Germinal center (tissue), 1 donor: Measurements from ENCODE around the gene AGBL4.
"Not testable (repeated sequence)": the region's sequence is repeated elsewhere in the genome, so short reads cannot be mapped to it uniquely, and the experiment has no call there.

ENCODE experiments used
- DNase-seq: peaks from one replicate; pipeline ENCODE4 v3.0.0; 2012; ENCODE audit warnings: mixed read lengths, low spot score

Gene AGBL4

DNA sequence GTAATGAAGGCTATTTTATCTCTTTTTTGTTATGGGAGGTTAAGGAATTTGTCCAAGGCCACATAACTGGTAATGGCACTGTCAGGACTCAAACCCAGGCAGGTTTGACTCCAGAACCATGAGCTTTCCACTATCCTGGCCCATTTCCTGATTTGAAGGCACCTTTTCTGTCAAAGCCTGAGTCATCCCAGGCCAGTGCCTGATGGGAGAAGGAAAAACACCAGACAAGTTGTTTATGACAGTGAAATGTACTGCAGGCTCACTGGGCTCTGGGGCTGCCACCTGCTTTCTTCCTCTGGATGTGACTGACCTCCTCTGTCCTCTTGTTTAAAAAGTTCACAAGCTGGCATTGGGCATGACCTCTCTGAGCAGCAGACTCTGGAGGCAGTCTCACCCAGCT is 1479.9 kb downstream of the AGBL4 start:
- no peak for DNase-seq

GRCh38 chr1:48540587-48540986 is 1483.2 kb downstream of the AGBL4 start:
- no peak for DNase-seq

DNA sequence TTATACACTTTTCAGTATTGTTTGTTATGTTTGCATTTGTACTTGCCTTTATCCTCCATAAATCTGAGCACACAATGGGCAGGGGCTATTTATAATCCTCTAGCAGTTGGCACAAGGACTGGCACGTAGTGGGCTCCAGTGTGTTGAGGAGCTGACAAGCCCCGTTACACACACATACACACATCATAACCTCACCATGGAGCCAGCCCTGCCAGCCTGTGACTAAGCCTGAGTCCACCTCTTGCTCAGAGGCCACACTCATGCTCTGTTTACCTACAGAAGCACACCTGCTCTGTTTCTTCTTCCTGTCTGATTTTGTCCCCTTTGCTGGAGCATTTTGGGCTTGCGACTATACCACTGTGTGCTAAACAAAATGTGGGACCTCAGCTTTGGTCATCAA is 1487.3 kb downstream of the AGBL4 start:
- DNase-seq: no peak

- DNase-seq: no peak
These were observed 1490.8 kb downstream of the AGBL4 start for GRCh38 chr1:48532976-48533375.

DNA sequence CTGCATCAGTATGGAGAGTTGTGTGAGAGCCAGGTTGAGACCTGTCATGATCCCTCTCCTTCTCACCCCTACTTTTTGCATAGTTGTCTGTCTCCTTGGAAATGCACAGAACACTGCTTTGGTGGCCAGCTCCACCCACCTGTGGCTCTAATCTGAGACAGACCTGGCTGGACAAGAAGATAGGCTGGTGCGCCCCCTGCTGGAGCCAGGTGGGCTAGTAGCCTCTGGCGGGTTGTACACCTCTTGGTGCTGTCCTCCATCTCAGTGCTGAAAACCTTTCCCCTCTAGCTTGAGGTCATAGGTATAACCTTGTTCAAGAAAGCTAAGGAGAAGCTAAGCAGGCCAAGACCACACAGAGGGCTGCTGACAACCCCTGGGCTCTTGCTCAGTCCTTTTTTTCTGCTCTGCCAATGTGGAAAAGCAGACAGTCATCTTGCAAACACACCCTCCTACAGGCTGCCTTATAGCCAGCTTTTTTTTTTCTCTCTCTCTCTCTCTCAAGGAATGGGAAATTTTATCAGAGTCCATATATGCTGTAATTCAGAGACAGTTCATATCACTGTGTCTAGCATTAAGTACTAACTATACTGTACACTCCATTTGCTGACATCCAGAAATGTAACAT is 1492.9 kb downstream of the AGBL4 start:
- peak; percentile 63 for DNase-seq

DNA sequence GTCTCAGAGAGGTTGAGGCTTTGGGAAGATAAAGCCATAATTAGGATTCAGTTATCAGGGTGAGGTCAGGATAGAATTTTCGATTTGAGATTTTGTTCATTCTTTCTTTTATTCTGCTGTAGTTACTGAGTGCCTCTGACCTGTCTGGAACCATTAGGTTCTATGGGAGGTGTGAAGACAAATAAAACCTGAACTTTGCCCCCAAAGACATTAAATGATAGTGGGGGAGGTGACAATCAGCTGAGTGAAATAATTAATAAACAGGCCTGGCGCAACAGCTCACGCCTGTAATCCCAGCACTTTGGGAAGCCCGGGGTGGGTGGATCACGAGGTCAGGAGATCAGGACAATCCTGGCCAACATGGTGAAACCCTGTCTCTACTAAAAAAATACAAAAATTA is 1496.7 kb downstream of the AGBL4 start:
- DNase-seq: no peak

DNA sequence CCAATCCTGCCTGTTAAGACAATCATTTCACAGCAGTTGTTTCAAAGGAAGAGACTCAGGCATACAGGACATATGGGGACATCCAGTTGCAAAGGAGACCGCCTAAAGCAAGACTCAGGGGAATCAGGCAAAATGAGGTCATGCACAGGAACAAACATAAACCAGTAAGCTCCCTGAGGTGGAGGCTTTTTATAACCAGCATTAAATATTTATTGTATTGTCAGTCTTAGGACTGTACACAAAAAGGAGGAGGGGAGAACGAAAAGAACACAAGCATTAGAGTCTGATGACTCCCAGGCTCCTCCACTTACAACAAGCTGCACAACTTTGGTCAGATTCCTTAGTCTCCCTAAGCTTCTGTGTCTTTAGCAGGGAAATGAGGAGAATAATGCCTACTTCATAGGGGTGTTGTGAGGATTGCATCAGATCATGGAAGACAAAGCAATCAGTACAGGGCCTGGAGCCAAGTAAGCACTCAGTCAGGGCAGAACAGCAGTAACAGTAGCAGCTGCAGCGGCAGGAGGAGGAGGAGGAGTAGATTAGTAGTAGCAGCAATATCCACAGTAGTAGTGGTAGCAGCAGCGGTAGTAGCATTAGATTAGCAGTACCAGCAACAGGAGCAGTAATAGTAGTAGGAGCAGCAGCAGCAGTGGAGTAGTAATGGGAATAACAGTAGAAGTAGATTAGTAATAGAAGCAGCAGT is 1497.6 kb downstream of the AGBL4 start:
- no peak for DNase-seq

DNA sequence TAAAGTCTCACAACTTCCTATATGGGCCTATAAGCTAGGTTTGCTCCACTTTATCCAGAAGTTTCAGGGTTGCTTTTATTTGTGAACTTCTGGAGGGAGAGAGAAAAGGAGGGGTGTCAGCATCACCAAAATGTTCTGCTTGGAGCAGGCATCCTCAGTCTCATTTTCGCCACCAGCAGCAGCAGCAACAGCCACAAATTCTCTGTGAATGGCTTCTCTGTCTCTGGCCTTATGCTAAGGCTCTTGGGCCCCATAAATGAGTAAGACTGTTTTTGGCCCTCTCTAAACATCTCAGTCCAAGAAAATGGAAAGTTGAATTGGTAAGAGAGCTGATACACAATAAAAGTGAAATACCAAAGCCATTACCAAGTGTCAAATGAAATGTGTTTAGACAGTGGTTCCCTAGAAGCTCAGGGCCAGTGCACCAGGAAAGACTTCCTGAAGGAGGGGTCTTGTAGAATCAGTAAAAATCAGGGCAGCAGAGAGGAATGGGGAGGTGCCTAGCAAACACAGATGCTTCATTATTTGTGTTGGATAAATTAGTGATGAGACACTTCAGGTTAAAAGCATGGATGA is 1498.8 kb downstream of the AGBL4 start:
- no peak for DNase-seq

GRCh38 chr1:48523558-48523957 is 1500.2 kb downstream of the AGBL4 start:
- no peak for DNase-seq

- DNase-seq: not testable (repeated sequence)
These were observed 1503.9 kb downstream of the AGBL4 start for GRCh38 chr1:48519896-48520295.

DNA sequence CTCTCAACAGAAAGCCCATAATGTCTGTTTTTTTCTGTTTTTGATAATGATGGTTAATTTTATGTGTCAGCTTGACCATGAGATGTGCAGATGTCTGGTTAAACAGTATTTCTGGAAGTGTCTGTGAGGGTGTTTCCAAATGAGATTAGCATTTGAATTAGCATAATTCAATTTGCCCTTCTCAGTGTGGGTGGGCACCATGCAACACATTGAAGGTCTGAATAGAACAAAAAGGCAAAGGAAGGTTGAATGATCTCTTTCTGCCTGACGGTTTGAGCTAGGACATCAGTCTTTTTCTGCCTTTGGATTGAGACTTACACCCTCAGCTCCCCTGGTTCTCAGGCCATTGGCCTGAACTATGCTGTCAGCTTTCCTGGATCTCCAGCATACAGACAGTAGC is 1516.9 kb downstream of the AGBL4 start:
- no peak for DNase-seq

DNA sequence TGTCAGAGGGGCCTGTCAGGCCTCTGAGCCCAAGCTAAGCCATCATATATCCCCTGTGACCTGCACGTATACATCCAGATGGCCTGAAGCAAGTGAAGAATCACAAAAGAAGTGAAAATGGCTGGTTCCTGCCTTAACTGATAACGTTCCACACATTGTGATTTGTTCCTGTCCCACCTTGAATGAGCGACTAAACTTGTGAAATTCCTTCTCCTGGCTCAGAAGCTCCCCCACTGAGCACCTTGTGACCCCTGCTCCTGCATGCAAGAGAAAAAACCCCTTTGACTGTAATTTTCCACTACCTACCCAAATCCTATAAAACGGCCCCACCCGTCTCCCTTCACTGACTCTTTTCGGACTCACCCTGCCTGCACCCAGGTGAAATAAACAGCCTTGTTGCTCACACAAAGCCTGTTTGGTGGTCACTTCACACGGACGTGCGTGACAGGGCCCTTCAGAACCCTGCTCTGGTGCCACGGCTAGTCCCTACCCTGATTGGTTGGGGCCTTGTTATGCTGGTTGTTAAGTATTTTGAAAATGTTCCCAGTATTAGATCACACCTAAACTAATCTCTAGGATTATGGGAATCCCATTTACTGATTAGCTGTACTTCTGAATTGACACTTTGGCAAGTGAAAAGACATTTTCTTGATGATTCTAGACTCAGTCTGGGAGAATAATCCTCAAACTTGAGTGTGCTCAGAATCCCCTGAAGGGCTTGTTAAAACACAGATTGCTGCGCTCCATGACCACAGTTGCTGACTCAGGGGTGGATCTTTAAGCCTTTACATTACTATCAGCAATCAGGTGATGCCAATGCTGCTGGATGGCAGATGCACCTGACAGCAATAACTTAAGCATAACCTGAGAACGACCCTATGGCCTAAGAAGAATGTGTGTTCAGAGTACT is 1523.0 kb downstream of the AGBL4 start:
- no peak for DNase-seq

- DNase-seq: no peak
These were observed 1524.5 kb downstream of the AGBL4 start for GRCh38 chr1:48499211-48499735.

- peak; percentile 56 for DNase-seq
These were observed 1525.5 kb downstream of the AGBL4 start for GRCh38 chr1:48498096-48498791.

- no peak for DNase-seq
These were observed 1527.8 kb downstream of the AGBL4 start for GRCh38 chr1:48495911-48496310.

DNA sequence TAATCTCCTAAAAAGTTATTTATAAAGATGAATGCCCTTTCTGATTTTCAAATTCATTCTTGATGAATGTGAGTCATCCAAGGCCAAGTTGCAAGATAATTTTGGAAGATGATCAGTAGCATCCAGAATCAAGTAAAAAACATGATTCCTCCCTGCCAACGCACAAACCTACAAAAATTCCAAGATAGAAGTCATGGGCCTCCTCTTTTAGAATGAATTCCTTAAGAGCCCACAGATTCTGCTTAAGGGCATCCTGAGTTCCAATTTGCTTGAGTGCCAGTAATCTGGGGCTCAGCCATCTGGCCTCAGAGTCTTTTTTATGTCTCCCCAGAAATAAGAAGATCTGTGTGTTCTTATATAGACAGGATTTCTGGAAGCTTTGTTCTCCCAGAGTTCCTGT is 1528.6 kb downstream of the AGBL4 start:
- DNase-seq: no peak

DNA sequence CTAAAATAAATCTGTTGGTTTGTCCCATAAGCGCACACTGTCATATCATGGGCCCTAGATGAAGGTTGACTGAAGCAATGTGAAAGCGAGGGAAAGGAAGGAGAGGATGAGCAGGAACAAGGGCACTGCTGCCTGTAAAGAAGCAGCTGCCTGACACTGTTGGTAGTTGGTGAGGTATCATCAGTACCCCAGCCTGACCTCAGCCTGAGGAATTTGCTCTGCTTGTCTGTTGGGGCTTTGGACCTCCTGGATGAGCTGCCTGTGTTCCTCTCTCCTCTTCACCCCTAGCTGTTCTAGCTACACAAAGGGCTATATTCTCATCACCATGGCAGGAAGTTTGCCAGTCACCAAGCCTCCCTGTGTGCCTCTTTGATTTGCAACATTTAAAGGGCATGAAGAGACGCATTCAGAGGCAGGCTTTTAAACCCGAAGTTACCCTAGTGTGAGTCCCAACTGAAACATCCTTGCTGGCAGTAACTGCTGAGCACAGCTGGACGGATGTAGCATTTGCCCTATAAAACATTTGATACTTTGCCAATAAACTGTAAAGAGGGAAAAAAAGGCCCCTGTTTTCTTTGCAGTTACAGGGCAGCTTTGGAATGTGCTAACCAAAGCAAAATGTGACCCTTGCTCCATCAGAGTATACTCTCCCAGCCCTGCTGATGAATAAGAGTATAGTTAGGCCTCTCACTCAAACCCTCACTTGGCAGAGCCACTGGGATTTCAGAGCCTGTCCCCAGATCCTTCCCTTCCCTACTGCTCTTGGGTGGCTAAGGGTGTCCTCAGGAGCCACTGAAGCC is 1529.6 kb downstream of the AGBL4 start:
- DNase-seq: no peak

- no peak for DNase-seq
These were observed 1530.7 kb downstream of the AGBL4 start for GRCh38 chr1:48493041-48493440.

DNA sequence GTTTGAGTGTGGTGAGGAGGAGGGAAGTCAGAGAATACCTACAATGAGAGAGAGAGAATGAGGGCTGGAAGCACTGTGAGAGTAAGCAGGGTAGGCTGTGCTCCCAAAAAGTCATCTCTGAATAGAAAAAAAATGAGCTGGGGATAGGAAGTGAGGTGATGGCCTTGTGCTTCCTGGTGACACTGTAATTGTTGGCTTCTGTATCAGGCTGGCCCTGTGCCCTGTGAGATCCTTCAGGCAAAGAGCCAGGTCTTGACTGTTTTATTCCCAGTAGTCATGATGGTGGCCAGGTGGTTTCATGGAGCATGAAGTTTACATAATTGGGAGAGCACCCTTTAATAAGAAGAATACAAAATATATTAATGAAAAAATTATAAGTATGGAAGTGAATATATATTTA is 1531.4 kb downstream of the AGBL4 start:
- no peak for DNase-seq

GRCh38 chr1:48488721-48489120 is 1535.0 kb downstream of the AGBL4 start:
- DNase-seq: no peak
